GM23248 (cell line): ENCODE measurements around the gene GFI1B. TPM values are rescaled to one million over a fixed set of nuclear protein-coding genes. Genes with fewer than 3 reads are reported as not detected.

ENCODE experiments used
- DNase-seq: peaks from one replicate; pipeline ENCODE4 v3.0.0-alpha.2; 2015
- H2AFZ ChIP-seq: fragments of 200-600 bp; sonication (generic); 2 replicates; pipeline ENCODE4 v1.6.1; 2016; ENCODE audit warnings: antibody characterized with exemption
- H3F3A ChIP-seq: fragments of 200-600 bp; sonication (generic); 2 replicates; pipeline ENCODE4 v1.6.1; 2016; ENCODE audit warnings: mild to moderate bottlenecking, antibody characterized with exemption, mixed run types; ENCODE audit not compliant: insufficient read depth
- H3K27ac ChIP-seq: fragments of 200-600 bp; sonication (generic); 2 replicates; pipeline ENCODE4 v1.5.1; 2016; ENCODE audit warnings: mild to moderate bottlenecking
- H3K27me3 ChIP-seq: fragments of 200-600 bp; sonication (generic); replicated peaks from 2 replicates; pipeline ENCODE4 v1.6.1; 2016; ENCODE audit warnings: mild to moderate bottlenecking; ENCODE audit not compliant: insufficient read depth
- H3K36me3 ChIP-seq: fragments of 200-600 bp; sonication (generic); 2 replicates; pipeline ENCODE4 v1.6.1; 2016; ENCODE audit warnings: low read depth, mild to moderate bottlenecking
- H3K4me1 ChIP-seq: fragments of 200-600 bp; sonication (generic); 2 replicates; pipeline ENCODE4 v1.6.1; 2016; ENCODE audit warnings: mild to moderate bottlenecking; ENCODE audit not compliant: insufficient read depth
- H3K4me2 ChIP-seq: fragments of 200-600 bp; sonication (generic); one replicate; pipeline ENCODE4 v1.6.1; 2016; ENCODE audit warnings: mild to moderate bottlenecking; ENCODE audit not compliant: unreplicated experiment
- H3K4me3 ChIP-seq: fragments of 200-600 bp; sonication (generic); 2 replicates; pipeline ENCODE4 v1.5.1; 2016; ENCODE audit warnings: mild to moderate bottlenecking
- H3K79me2 ChIP-seq: fragments of 200-600 bp; sonication (generic); 2 replicates; pipeline ENCODE4 v1.6.1; 2016; ENCODE audit warnings: mild to moderate bottlenecking; ENCODE audit not compliant: insufficient read depth
- H3K9ac ChIP-seq: fragments of 200-600 bp; sonication (generic); 2 replicates; pipeline ENCODE4 v1.6.1; 2016; ENCODE audit warnings: mild to moderate bottlenecking
- H3K9me2 ChIP-seq: fragments of 200-600 bp; sonication (generic); 2 replicates; pipeline ENCODE4 v1.6.1; 2016; ENCODE audit warnings: mixed run types, mild to moderate bottlenecking, moderate library complexity; ENCODE audit not compliant: insufficient read depth
- H3K9me3 ChIP-seq: fragments of 200-600 bp; sonication (generic); one replicate; pipeline ENCODE4 v1.6.1; 2017; ENCODE audit warnings: low read depth
- H4K20me1 ChIP-seq: fragments of 200-600 bp; sonication (generic); 2 replicates; pipeline ENCODE4 v1.6.0; 2016; ENCODE audit not compliant: insufficient read depth
- EZH2 ChIP-seq: fragments of 200-600 bp; sonication (generic); IDR thresholded peaks from 2 replicates; pipeline ENCODE4 v1.6.1; 2018; ENCODE audit warnings: antibody characterized with exemption, mild to moderate bottlenecking; ENCODE audit not compliant: insufficient read depth, poor library complexity, severe bottlenecking
- EZH2phosphoT487 ChIP-seq: fragments of 200-600 bp; sonication (generic); IDR thresholded peaks from 2 replicates; pipeline ENCODE4 v1.6.1; 2018; ENCODE audit warnings: antibody characterized with exemption, moderate library complexity, mild to moderate bottlenecking, low read depth; ENCODE audit not compliant: insufficient read depth
- WGBS, 2 experiments: methylation state at CpG; one replicate each; pipeline ENCODE4 v1.1.6; 2015 to 2017; ENCODE audit warnings: low lambda C conversion rate in 2 of 2, low coverage in 1 of 2; ENCODE audit errors: missing lambda C conversion rate in 2 of 2; 5-methylcytosine and 5-hydroxymethylcytosine counted together
- in situ Hi-C: fragments of 300-500 bp; cut with MboI; formaldehyde crosslinking; loops from 2 replicates; pipeline ENCODE4 v1.15.0; 2020
- polyA plus RNA-seq: library from polyadenylated mRNA; unstranded; fragments of >200 nt; fragmentation: Nextera tagmentation; extraction: Ambion mirVana; gene quantifications from 2 replicates; pipeline ENCODE4 v1.2.1, GENCODE V29; 2016
- total RNA-seq: library from RNA; depleted of rRNA; stranded (reverse); fragments of >200 nt; shearing (Covaris generic); gene quantifications from 2 replicates; pipeline ENCODE4 v1.2.3, GENCODE V29; 2014

The GFI1B gene
- total and polyA plus RNA-seq, 2 experiments from 2014 or later, result not detected

- H3K9ac ChIP-seq, result no peak overlapping the region
- H3K4me3 ChIP-seq, result no peak overlapping the region
- H3K27me3 ChIP-seq, result peaks cover 17% of the 10 kb centered on the region
- H2AFZ ChIP-seq, result no peak overlapping the region
- no peaks in the 10 kb centered on the region for H3K9me2 ChIP-seq
- H3K9me3 ChIP-seq, result no peaks in the 10 kb centered on the region
- H3K79me2 ChIP-seq, result no peaks in the 10 kb centered on the region
- WGBS, 2 experiments, result 41 to 48% methylated on average over 17 to 18 of the region's 18 CpGs
- in situ Hi-C loops, result no loop called here
- H3K4me1 ChIP-seq, result no peaks in the 10 kb centered on the region
- H3K36me3 ChIP-seq, result no peaks in the 10 kb centered on the region
- no peak for TF ChIP-seq EZH2phosphoT487
- no peak for TF ChIP-seq EZH2
- H3F3A ChIP-seq, result no peaks in the 10 kb centered on the region
- H3K27ac ChIP-seq, result no peak overlapping the region
- no peaks in the 10 kb centered on the region for H4K20me1 ChIP-seq
- DNase-seq, result no peak
- no peak overlapping the region for H3K4me2 ChIP-seq
These were observed 20.5 kb downstream of the GFI1B start for GRCh38 chr9:132998831-132999635.

GRCh38 chr9:133002147-133003070 lies 23.9 kb downstream of the GFI1B start:
- H3K4me3 ChIP-seq, result no peak overlapping the region
- H3K27ac ChIP-seq, result no peak overlapping the region
- H2AFZ ChIP-seq, result no peak overlapping the region
- no peaks in the 10 kb centered on the region for H3K9me2 ChIP-seq
- 48% methylated on average over 13 of the region's 13 CpGs for WGBS, 2 experiments
- H3F3A ChIP-seq, result no peaks in the 10 kb centered on the region
- H3K4me2 ChIP-seq, result no peak overlapping the region
- no peaks in the 10 kb centered on the region for H3K79me2 ChIP-seq
- no peak for TF ChIP-seq EZH2
- TF ChIP-seq EZH2phosphoT487, result no peak
- no peaks in the 10 kb centered on the region for H3K4me1 ChIP-seq
- peaks cover 17% of the 10 kb centered on the region for H3K27me3 ChIP-seq
- no peak overlapping the region for H3K9ac ChIP-seq
- in situ Hi-C loops, result no loop called here
- H4K20me1 ChIP-seq, result no peaks in the 10 kb centered on the region
- DNase-seq, result no peak
- H3K36me3 ChIP-seq, result no peaks in the 10 kb centered on the region
- no peaks in the 10 kb centered on the region for H3K9me3 ChIP-seq

- no peak overlapping the region for H3K4me2 ChIP-seq
- 47 to 54% methylated on average over 11 to 12 of the region's 13 CpGs for WGBS, 2 experiments
- H3F3A ChIP-seq, result no peaks in the 10 kb centered on the region
- H3K9ac ChIP-seq, result no peak overlapping the region
- no peak overlapping the region for H3K27ac ChIP-seq
- H3K4me1 ChIP-seq, result no peaks in the 10 kb centered on the region
- no peaks in the 10 kb centered on the region for H3K9me3 ChIP-seq
- H3K4me3 ChIP-seq, result no peak overlapping the region
- no peak overlapping the region for H2AFZ ChIP-seq
- H3K27me3 ChIP-seq, result peaks cover 17% of the 10 kb centered on the region
- H3K9me2 ChIP-seq, result no peaks in the 10 kb centered on the region
- H4K20me1 ChIP-seq, result no peaks in the 10 kb centered on the region
- H3K36me3 ChIP-seq, result no peaks in the 10 kb centered on the region
- in situ Hi-C loops, result no loop called here
- DNase-seq, result no peak
- no peaks in the 10 kb centered on the region for H3K79me2 ChIP-seq
- TF ChIP-seq EZH2phosphoT487 (no peak), EZH2 (no peak)
These were observed 24.6 kb downstream of the GFI1B start for GRCh38 chr9:133003071-133003461.

GRCh38 chr9:133003671-133004090 lies 25.2 kb downstream of the GFI1B start:
- no peaks in the 10 kb centered on the region for H3K36me3 ChIP-seq
- no peak overlapping the region for H3K27ac ChIP-seq
- in situ Hi-C loops, result no loop called here
- no peaks in the 10 kb centered on the region for H3F3A ChIP-seq
- no peaks in the 10 kb centered on the region for H3K9me3 ChIP-seq
- no peaks in the 10 kb centered on the region for H3K79me2 ChIP-seq
- DNase-seq, result no peak
- no peaks in the 10 kb centered on the region for H4K20me1 ChIP-seq
- 57% methylated on average over 9 of the region's 9 CpGs for WGBS, 2 experiments
- TF ChIP-seq EZH2phosphoT487 (no peak), EZH2 (no peak)
- H3K9me2 ChIP-seq, result no peaks in the 10 kb centered on the region
- H3K27me3 ChIP-seq, result peaks cover 17% of the 10 kb centered on the region
- H3K9ac ChIP-seq, result no peak overlapping the region
- H3K4me2 ChIP-seq, result no peak overlapping the region
- no peak overlapping the region for H3K4me3 ChIP-seq
- H2AFZ ChIP-seq, result no peak overlapping the region
- H3K4me1 ChIP-seq, result no peaks in the 10 kb centered on the region
